ENCODE data around the gene TMPRSS11E. TPM values are rescaled to one million over a fixed set of nuclear protein-coding genes. Genes with fewer than 3 reads are reported as not detected.

Gene TMPRSS11E
- total RNA-seq, 1 experiment from 2014 or later: 2.3 TPM

DNA sequence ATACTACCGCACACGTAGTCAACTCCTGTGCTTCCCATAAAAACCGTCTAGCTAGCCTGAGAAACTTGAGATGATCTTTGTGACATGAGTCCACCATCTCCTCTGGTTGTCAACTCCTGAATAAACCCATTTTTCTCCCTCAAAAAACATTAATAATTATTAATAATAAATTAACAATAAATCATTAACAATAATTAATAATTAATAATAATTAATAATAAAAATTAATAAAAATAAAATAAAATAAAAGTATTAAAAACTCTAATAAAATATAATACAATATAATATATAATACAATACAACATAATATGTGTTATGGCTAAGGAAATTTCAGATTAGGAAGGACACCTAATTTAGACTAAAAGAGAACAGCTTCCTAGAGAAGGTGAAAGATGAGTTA is 20.7 kb upstream of the TMPRSS11E start:
- Histone ChIP-seq H2BK120ac (ENCODE audit: low read depth, low read length, poor library complexity, severe bottlenecking) (no peak overlapping the region), H3K79me2 (ENCODE audit: insufficient read depth, low read length) (no peaks in the 10 kb centered on the region), H4K5ac (ENCODE audit: insufficient read length, low read depth, low read length) (no peak overlapping the region), H3K27ac (ENCODE audit: insufficient read length, low read depth, low read length) (no peak overlapping the region), H4K91ac (ENCODE audit: insufficient read length, low read depth, low read length) (no peak overlapping the region), H4K20me1 (ENCODE audit: control insufficient read depth, insufficient read depth, insufficient read length) (no peaks in the 10 kb centered on the region), H3K79me1 (ENCODE audit: insufficient read depth, low read depth, low read length, poor library complexity, severe bottlenecking) (no peaks in the 10 kb centered on the region), H3K56ac (ENCODE audit: insufficient read length, low read depth, low read length) (no peak overlapping the region), H3K4me2 (ENCODE audit: insufficient read depth, insufficient read length, low read length) (no peak overlapping the region), H2BK12ac (ENCODE audit: insufficient read length, low read depth, low read length) (no peak overlapping the region), H3K23ac (ENCODE audit: insufficient read length, low read depth, low read length) (no peak overlapping the region), H3K9ac (ENCODE audit: extremely low read depth, insufficient read length, low read length) (no peak overlapping the region), H3K27me3 (ENCODE audit: insufficient read depth, low read length) (no peaks in the 10 kb centered on the region), H2AK5ac (ENCODE audit: insufficient read length, low read length) (no peak overlapping the region), H2AFZ (ENCODE audit: low read length) (no peak overlapping the region), H3K4ac (ENCODE audit: low read depth, low read length) (no peak overlapping the region), H3K4me1 (ENCODE audit: insufficient read depth, low read length) (no peaks in the 10 kb centered on the region), H3K14ac (ENCODE audit: insufficient read depth, low read length) (no peak overlapping the region), H3T11ph (ENCODE audit: low read length) (no peak overlapping the region), H3K23me2 (ENCODE audit: insufficient read length, low read depth, low read length, poor library complexity, severe bottlenecking) (no peaks in the 10 kb centered on the region), H3K9me3 (ENCODE audit: control insufficient read depth, low read depth, low read length) (peaks cover 7% of the 10 kb centered on the region), H2BK15ac (ENCODE audit: low read depth, low read length) (no peak overlapping the region), H2BK20ac (ENCODE audit: low read depth, low read length, poor library complexity, severe bottlenecking) (no peak overlapping the region), H3K18ac (ENCODE audit: insufficient read length, low read depth, low read length) (no peak overlapping the region), H2BK5ac (ENCODE audit: insufficient read length, low read length) (no peak overlapping the region), H4K8ac (replicated peaks; ENCODE audit: insufficient read length, low read depth, low read length) (no peak overlapping the region)
- Mint-ChIP-seq H3K36me3 (ENCODE audit: insufficient read depth in 1 of 3, low read depth in 3 of 3) (peaks cover 34 to 49% (median 46%) of the 10 kb centered on the region in 3 experiments), H3K27me3 (ENCODE audit: low read depth) (peaks cover 14% of the 10 kb centered on the region), H3K9me3 (peaks cover 41 to 46% of the 10 kb centered on the region in 2 experiments), H3K27ac (no peak overlapping the region), H3K4me1 (peaks cover 13% of the 10 kb centered on the region in 2 experiments), H3K4me3 (no peak overlapping the region)
- WGBS (ENCODE audit: extremely low coverage, insufficient read length, low lambda C conversion rate): no CpG with 5 or more reads among the region's 3 CpGs
- no peak for TF ChIP-seq CTCF (conservative IDR thresholded peaks at IDR 0.05)
- DNase-seq: no peak

All from H9 (cell line).